Vagina (tissue), 2 donors: ENCODE measurements around the gene SPATS2.

Source experiments
- POLR2A ChIP-seq, 2 donors: fragments of 450-650 bp; IDR thresholded peaks; one replicate each; pipeline ENCODE4 v1.6.1; 2017; ENCODE audit warnings: antibody characterized with exemption in 2 of 2, mild to moderate bottlenecking in 2 of 2, moderate library complexity in 2 of 2
- POLR2AphosphoS5 ChIP-seq, 2 donors: sonication (generic); formaldehyde crosslinking; IDR thresholded peaks; one replicate each; pipeline ENCODE4 v1.9.0; 2017; ENCODE audit warnings: antibody characterized with exemption in 2 of 2, mild to moderate bottlenecking in 2 of 2, low read depth in 1 of 2; ENCODE audit not compliant: insufficient read depth in 1 of 2
- TF ChIP-seq, protein P1 (sequence below), 3 experiments: fragments of 450-650 bp in 2 of 3; fragments of 200-600 bp in 1 of 3; sonication (generic) in 1 of 3; IDR thresholded peaks; one replicate each; pipeline ENCODE4 v1.5.1; 2017 to 2019; ENCODE audit warnings: antibody characterized with exemption in 3 of 3, mild to moderate bottlenecking in 2 of 3, moderate library complexity in 2 of 3

DNA sequence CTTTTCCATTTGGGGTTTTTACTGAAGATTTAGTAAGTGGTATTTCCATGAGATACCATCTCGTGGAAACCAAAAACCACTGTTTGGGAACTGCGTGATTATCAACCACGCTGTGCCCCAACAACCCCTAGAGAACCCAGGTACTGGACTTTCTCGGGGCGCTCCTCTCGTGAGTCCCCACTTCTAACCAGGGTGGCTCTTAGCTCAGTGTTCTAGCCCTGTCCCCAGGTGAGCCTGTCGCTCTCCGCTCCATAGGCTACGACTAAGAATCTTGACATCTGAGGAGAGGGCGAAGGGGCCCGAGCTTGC is 200.0 kb downstream of the SPATS2 start:
- TF ChIP-seq, protein P1, sequence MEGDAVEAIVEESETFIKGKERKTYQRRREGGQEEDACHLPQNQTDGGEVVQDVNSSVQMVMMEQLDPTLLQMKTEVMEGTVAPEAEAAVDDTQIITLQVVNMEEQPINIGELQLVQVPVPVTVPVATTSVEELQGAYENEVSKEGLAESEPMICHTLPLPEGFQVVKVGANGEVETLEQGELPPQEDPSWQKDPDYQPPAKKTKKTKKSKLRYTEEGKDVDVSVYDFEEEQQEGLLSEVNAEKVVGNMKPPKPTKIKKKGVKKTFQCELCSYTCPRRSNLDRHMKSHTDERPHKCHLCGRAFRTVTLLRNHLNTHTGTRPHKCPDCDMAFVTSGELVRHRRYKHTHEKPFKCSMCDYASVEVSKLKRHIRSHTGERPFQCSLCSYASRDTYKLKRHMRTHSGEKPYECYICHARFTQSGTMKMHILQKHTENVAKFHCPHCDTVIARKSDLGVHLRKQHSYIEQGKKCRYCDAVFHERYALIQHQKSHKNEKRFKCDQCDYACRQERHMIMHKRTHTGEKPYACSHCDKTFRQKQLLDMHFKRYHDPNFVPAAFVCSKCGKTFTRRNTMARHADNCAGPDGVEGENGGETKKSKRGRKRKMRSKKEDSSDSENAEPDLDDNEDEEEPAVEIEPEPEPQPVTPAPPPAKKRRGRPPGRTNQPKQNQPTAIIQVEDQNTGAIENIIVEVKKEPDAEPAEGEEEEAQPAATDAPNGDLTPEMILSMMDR (IDR thresholded peaks at IDR 0.05): no peak
- no peak for TF ChIP-seq POLR2A (IDR thresholded peaks at IDR 0.05)
- TF ChIP-seq POLR2AphosphoS5 (IDR thresholded peaks at IDR 0.05; ENCODE audit: insufficient read depth in 1 of 2, low read depth in 1 of 2): no peak
